ENCODE measurements around the gene PACS1.

GRCh38 chr11:66176650-66177049 lies 106.6 kb downstream of the PACS1 start:
- TF ChIP-seq SP1 (IDR thresholded peaks at IDR 0.05) (no peak), BHLHE40 (IDR thresholded peaks at IDR 0.05; ENCODE audit: borderline replicate concordance) (no peak), PKNOX1 (IDR thresholded peaks at IDR 0.05) (no peak), TARDBP (IDR thresholded peaks at IDR 0.05) (no peak), FOXM1 (IDR thresholded peaks at IDR 0.05; ENCODE audit: borderline replicate concordance) (no peak), CTBP1 (IDR thresholded peaks at IDR 0.05; ENCODE audit: borderline replicate concordance) (no peak), ARNT (IDR thresholded peaks at IDR 0.05) (no peak), SUZ12 (IDR thresholded peaks at IDR 0.05) (no peak), HDGF (IDR thresholded peaks at IDR 0.05; ENCODE audit: borderline replicate concordance) (no peak), FOXA1 (IDR thresholded peaks at IDR 0.05) (no peak), NFRKB (IDR thresholded peaks at IDR 0.05) (no peak), FOXK2 (IDR thresholded peaks at IDR 0.05) (no peak), ELF4 (IDR thresholded peaks at IDR 0.05) (no peak), LEF1 (IDR thresholded peaks at IDR 0.05; ENCODE audit: borderline replicate concordance) (no peak)

Measured in HEK293T (cell line).